Left lung (tissue), 10 donors: ENCODE measurements around the gene LONP1. TPM values are rescaled to one million over a fixed set of nuclear protein-coding genes. Genes with fewer than 3 reads are reported as not detected.

Source experiments
- ATAC-seq: fragments of 200-7000 bp; cut with Tn5 transposase; one replicate; pipeline ENCODE4 v1.9.1; 2020; ENCODE audit warnings: moderate library complexity
- DNase-seq, 4 donors: peaks; one replicate each; pipeline ENCODE4 v3.0.0-alpha.2; 2013 to 2020
- H3K27ac ChIP-seq, 2 donors: fragments of 200-600 bp; sonication (generic) in 1 of 2; one replicate each; pipeline versions ENCODE4 v1.5.0 to v1.8.0; 2020 to 2021
- H3K27me3 ChIP-seq, 2 donors: fragments of 200-600 bp; sonication (generic) in 1 of 2; one replicate each; pipeline versions ENCODE4 v1.5.0 to v1.8.0; 2020 to 2021
- H3K36me3 ChIP-seq, 2 donors: fragments of 200-600 bp; sonication (generic) in 1 of 2; one replicate each; pipeline versions ENCODE4 v1.5.0 to v1.8.0; 2020 to 2021
- H3K4me1 ChIP-seq, 2 donors: fragments of 200-600 bp; one replicate each; pipeline ENCODE4 v1.8.0; 2021
- H3K4me3 ChIP-seq, 2 donors: fragments of 200-600 bp; sonication (generic) in 1 of 2; one replicate each; pipeline versions ENCODE4 v1.5.0 to v1.8.0; 2020 to 2021; ENCODE audit warnings: mild to moderate bottlenecking in 1 of 2
- H3K9me3 ChIP-seq, 2 donors: fragments of 200-600 bp; sonication (generic) in 1 of 2; one replicate each; pipeline versions ENCODE4 v1.5.0 to v1.8.0; 2020 to 2021
- intact Hi-C, 2 donors: fragments of 100-400 bp; cut with DNase I; formaldehyde crosslinking; loops; one replicate each; pipeline versions ENCODE4 v1.11.2 to v1.14.2; 2022
- polyA plus RNA-seq, 6 donors: library from polyadenylated mRNA; unstranded; fragments of 120-200 nt; gene quantifications; one replicate each; pipeline ENCODE4 v1.2.1, GENCODE V29; 2013; ENCODE audit not compliant: insufficient read length in 6 of 6
- total RNA-seq, 2 donors: library from RNA; stranded (reverse); fragmentation: NEBNext Ultra II Directional; extraction: Animal tissue kit (Norgen Biotek cat#: 25700); gene quantifications; one replicate each; pipeline ENCODE4 v1.2.1, GENCODE V29; 2021
- TF ChIP-seq, protein P1 (sequence below), 2 donors: fragments of 200-600 bp; sonication (generic) in 1 of 2; IDR thresholded peaks; one replicate each; pipeline versions ENCODE4 v1.5.0 to v1.8.0; 2021; ENCODE audit warnings: antibody characterized with exemption in 2 of 2
- donor health status: DM: no; HTN: yes; CAD: no.
- donor health status: DM: no; HTN: no; CAD: no.

The LONP1 gene
- total and polyA plus RNA-seq, 8 donors = 39.9 to 93.9 (median 49.6) TPM

DNA sequence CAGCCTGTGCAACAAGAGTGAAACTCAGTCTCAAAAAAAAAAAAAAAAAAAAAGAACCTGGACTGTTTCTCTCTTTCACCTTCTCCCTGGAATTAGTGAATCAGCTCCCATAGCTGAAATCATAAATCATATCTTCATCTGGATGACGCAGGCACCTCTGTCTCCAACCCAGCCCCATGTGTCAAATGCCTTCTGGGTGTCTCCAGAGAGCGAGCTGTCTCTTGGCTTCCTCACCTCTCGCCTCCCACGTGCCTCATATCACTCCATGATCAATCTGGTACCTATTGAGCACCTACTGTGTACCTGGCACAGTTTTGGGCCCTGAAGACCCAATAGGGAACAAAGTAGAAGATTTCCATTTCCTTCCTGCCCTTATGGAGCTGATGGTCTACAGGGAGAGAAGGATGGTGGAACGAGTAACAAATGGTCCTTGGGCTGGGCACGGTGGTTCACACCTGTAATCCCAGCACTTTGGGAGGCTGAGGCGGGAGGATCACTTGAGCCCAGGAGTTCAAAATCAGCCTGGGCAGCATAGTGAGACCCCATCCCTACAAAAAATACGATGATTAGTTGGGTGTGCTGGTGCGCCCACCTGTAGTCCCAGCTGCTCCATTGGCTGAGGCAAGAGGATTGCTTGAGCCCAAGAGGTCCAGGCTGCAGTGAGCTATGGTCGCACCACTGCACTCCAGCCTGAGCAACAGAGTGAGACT lies 36.6 kb downstream of the LONP1 start:
- intact Hi-C loops = no loop called here
- Histone ChIP-seq H3K4me3 (no peak overlapping the region), H3K9me3 (no peaks in the 10 kb centered on the region), H3K27me3 (no peaks in the 10 kb centered on the region), H3K4me1 (peaks cover 6 to 30% of the 10 kb centered on the region in 2 donors), H3K27ac (no peak overlapping the region), H3K36me3 (peaks cover 0 to 4% of the 10 kb centered on the region in 2 donors)
- ATAC-seq (no peak), DNase-seq (no peak)
- TF ChIP-seq, protein P1, sequence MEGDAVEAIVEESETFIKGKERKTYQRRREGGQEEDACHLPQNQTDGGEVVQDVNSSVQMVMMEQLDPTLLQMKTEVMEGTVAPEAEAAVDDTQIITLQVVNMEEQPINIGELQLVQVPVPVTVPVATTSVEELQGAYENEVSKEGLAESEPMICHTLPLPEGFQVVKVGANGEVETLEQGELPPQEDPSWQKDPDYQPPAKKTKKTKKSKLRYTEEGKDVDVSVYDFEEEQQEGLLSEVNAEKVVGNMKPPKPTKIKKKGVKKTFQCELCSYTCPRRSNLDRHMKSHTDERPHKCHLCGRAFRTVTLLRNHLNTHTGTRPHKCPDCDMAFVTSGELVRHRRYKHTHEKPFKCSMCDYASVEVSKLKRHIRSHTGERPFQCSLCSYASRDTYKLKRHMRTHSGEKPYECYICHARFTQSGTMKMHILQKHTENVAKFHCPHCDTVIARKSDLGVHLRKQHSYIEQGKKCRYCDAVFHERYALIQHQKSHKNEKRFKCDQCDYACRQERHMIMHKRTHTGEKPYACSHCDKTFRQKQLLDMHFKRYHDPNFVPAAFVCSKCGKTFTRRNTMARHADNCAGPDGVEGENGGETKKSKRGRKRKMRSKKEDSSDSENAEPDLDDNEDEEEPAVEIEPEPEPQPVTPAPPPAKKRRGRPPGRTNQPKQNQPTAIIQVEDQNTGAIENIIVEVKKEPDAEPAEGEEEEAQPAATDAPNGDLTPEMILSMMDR (IDR thresholded peaks at IDR 0.05) = no peak

DNA sequence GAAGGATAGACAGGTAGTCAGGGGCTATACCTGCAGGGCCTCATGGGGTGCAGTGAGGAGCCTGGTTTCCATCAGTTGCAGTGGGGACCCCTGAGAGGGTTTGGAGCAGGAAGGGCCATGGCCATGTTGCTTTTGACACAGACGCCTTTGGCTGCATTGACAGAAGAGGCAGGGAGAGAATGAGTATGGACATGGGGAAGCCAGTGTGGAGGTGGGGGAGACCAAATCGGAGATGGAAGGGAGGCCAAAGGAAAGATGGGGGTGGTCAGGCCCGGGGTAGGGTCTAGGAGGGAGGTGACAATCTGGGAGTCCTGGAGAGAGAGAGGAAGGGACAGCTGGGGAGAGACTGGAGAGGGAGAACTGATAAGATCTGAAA lies 37.9 kb downstream of the LONP1 start:
- intact Hi-C loops = no loop called here
- H3K36me3 ChIP-seq = peaks cover 0 to 16% of the 10 kb centered on the region in 2 donors
- H3K9me3 ChIP-seq = no peaks in the 10 kb centered on the region
- no peak for ATAC-seq
- H3K27ac ChIP-seq = no peak overlapping the region
- peaks cover 6 to 24% of the 10 kb centered on the region in 2 donors for H3K4me1 ChIP-seq
- no peak overlapping the region for H3K4me3 ChIP-seq
- no peaks in the 10 kb centered on the region for H3K27me3 ChIP-seq
- no peak for DNase-seq
- TF ChIP-seq, protein P1 (IDR thresholded peaks at IDR 0.05) = no peak

DNA sequence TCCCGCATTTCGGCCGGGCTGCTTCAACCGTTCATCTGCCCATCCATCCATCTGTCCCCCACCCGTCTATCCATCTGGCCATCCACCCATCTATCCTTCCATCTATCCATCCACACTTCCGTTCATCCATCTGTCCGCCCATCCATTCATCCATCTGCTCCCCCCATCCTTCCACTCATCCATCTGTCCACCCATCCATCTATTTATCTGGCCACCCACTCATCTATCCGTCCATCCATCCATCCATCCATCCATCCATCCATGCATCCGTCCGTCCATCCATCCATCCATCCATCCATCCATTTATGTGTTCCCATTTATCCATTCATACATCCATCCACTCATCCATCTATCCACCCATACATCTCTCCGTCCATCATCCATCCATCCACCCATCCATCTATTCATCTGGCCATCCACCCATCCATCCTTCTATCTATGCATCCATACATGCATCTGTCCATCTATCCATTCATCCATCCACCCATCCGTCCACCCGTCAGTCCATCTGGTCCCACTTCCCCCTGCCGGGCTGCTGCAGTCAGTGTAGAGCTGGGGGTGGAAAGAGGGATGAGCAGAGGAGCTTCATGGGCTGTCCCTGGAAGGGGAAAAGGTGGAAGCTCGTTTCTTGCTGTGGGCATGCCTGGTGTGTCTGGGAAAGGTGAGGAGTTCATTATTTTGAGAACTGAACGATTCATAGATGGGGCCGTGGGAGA lies 38.4 kb downstream of the LONP1 start:
- peak overlapping the region in 1 of 2 donors; percentile 95 for H3K27ac ChIP-seq
- TF ChIP-seq, protein P1 (IDR thresholded peaks at IDR 0.05) = no peak

DNA sequence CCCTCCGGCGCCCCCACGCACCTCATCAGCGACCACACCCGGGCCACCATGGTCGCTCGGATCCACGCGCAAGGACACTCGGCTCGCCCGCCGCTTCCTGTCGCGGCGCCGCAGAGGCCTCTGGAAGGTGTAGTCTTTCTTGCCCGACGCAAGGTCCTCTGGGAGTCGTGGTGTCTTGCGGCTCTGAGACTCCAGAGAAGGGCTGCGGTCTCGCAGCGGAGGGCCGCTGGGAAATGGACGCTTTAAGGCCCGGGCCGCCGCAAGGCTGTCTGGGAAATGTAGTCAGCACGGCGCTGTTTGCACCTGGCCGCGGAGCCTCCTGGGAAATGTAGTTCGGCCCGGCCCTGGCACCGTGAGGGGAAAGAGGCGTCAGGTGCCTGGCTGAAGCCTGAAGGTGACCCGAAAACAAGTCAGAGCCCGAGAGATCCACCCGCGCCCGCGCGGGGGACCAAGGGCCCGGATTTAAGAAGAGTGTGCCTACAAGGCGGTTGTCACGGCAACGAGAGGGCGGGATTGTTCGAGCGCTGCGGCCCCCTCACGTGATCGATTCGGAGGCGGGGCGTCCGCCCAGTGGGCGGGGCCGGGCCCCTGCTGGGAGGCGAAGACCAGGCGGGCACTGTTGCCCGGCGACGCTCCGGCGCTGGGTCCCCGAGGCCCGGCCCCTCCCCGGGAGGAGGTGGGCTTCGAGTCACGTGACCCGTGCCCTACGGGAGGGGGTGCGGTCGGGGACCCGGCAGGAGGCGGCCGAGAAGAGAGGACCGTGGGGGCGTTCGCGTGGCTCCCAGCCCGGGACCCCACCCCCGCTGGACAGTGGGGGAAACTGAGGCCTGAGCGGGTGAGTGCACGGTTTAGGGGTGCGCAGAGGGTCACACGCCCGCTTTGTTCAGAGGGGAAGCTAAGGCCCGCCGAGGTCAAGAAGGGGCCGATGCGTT lies 39.2 kb downstream of the LONP1 start, which contains the start of the genes HSD11B1L and MICOS13:
Gene HSD11B1L (plus strand): TSS at position 591 of the 932 bp plus-strand sequence. CDS start 3,806 bp downstream, outside the sequence.
Gene MICOS13 (minus strand): TSS at position 80 of the 932 bp plus-strand sequence. CDS start 30 bp downstream, at position 50.
- peak within 1 kb of the TSS; percentile 65 to 83 for H3K4me3 ChIP-seq
- H3K9me3 ChIP-seq = no peaks in the 10 kb centered on the region
- TF ChIP-seq, protein P1 (IDR thresholded peaks at IDR 0.05) = no peak
- H3K27ac ChIP-seq = peak within 1 kb of the TSS; percentile 84 to 95
- no peaks in the 10 kb centered on the region for H3K27me3 ChIP-seq
- DNase-seq (peak; percentile 99), ATAC-seq (peak; percentile 96)
- peaks cover 6 to 17% of the 10 kb centered on the region in 2 donors for H3K4me1 ChIP-seq
- intact Hi-C loops = no loop called here
- peaks cover 0 to 20% of the 10 kb centered on the region in 2 donors for H3K36me3 ChIP-seq

More for the DNA sequence above, 38.4 kb downstream of the LONP1 start:
- Histone ChIP-seq H3K9me3 (no peaks in the 10 kb centered on the region), H3K36me3 (peaks cover 0 to 20% of the 10 kb centered on the region in 2 donors), H3K4me3 (peak overlapping the region; percentile 65 to 83), H3K27me3 (no peaks in the 10 kb centered on the region), H3K4me1 (peaks cover 6 to 23% of the 10 kb centered on the region in 2 donors)
- DNase-seq (peak in 1 of 4 donors; percentile 33), ATAC-seq (no peak)
- intact Hi-C loops = no loop called here
